Stimulated activated naive CD8-positive, alpha-beta T cell treated with anti-CD3 and anti-CD28 coated beads, Interleukin-15, Interleukin-2, amounts not matched to agents 100 U/mL and 50 U/mL, for 24 hours (primary cell): Measurements from ENCODE around the gene HS6ST1.

Experiments
- ATAC-seq: fragments of 150-1000 bp; cut with Tn5 transposase; one replicate; pipeline ENCODE4 v1.10.0; 2021
- DNase-seq: peaks from one replicate; pipeline ENCODE4 v3.0.0; 2021

The HS6ST1 gene, protein sequence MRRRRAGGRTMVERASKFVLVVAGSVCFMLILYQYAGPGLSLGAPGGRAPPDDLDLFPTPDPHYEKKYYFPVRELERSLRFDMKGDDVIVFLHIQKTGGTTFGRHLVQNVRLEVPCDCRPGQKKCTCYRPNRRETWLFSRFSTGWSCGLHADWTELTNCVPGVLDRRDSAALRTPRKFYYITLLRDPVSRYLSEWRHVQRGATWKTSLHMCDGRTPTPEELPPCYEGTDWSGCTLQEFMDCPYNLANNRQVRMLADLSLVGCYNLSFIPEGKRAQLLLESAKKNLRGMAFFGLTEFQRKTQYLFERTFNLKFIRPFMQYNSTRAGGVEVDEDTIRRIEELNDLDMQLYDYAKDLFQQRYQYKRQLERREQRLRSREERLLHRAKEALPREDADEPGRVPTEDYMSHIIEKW

DNA sequence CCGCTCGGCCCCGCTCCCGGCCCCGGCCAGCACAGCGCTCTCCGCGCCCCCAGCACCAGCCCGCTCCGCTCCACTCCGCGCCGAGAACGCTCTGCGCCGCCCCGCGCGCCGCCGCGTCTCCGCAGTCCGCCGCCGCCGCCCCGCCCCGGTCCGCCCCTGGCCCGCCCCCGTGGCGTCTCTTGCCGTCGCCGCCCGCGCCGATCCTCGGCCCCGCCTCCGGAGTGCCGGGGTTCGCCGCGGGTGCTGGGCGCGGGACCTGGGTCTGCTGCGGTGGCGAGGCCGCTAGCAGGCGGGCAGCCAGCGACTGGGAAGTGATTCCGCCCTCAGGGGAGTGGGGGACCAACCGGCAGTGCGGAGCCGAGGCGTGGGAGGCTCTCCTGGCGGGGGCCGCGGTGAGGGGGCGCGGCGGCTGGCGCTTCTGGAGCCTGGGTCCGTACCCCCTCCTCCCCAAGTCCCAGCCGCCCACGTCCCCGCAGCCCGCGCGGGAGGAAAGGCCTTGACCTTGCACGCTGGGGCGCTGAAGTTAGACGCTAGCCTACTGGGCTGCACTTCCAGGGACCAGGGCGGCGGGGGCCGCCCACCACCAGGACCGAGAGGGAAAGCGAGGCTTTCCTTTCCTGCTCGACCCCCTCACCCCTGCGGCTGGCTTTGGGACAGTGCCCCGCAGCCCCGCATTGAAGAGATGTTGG, at the start of gene HS6ST1:
HS6ST1 (minus strand) TSS at position 93 of the 689 bp plus-strand sequence. CDS start 305 bp downstream, outside the sequence.
- ATAC-seq (peak; percentile 78), DNase-seq (peak; percentile 93)

DNA sequence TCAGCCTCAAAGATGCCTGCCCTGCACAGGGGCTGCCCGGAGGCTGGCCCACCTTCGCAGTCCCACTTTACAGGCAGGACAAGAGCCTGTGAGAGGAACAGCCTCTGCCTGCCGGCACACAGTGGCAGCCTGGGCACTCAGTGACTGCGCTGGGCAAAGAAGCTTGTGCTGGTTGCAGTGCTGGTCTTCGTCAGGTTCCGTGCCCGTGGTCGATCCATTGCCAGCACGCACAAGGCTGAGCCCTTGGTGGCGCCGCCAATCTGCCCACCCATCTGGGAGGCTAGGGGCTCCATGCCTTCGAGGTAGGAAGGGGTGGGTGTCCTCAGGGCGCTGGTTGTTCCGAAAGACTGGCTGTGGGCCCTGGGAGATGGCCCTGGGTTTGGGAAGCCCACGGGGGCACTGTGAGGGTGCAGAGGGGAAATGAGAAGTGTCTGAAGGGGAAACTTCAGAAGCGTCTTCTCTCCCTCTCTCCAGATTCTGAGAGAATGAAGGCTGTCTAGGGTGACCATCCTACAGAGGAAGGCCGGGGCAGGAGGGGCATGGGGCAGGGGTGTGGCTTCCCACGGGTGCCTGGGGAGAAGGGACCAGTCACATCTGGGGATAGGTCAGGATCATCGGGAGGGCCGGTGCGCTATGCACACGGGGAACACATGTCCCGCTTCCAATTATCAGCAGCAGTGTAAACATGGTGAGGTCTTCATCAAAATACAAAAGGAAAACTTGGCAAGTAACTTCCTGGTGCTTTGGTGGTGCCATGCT, 49.1 kb upstream of the HS6ST1 start:
- DNase-seq (no peak), ATAC-seq (no peak)

DNA sequence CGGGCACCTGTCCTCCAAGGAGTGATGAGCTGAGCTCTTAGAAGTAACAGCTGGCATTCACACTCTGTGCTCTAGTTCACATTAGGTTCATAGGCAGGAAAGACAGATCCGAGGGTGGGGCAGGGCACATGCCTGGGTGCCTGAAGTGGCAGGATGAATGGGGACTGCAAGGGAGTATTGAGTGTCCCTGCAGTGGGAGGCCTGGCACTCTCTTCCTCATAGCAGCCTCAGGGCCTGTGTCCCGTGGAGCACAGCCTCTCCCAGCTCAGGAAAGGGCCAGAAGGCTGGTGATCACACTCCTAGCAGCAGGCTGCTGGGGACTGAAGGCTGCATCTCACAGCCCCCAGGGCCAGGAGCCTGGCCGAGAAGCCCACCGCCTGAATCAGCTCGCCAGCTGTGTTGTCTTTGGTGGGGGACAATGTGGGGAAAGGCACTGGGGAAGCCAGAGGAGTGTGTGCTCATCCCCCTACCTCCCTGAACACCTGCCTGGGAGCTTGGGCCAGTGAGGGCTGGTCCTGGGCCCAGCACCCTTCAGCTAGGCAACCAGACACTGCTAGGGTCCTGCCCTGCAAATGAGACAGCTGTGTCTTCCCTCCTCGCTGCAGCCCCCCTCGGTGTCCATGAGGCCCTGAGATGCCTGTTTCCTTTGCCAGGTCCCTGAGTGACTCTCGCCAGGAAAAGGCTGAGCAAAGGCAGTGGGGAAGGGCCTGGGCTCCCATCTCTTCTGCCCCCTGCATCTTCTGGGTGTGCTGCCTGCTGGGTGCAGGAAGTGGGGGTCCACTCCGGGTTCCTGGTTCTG, 48.2 kb upstream of the HS6ST1 start:
- no peak for DNase-seq
- ATAC-seq, result no peak

DNA sequence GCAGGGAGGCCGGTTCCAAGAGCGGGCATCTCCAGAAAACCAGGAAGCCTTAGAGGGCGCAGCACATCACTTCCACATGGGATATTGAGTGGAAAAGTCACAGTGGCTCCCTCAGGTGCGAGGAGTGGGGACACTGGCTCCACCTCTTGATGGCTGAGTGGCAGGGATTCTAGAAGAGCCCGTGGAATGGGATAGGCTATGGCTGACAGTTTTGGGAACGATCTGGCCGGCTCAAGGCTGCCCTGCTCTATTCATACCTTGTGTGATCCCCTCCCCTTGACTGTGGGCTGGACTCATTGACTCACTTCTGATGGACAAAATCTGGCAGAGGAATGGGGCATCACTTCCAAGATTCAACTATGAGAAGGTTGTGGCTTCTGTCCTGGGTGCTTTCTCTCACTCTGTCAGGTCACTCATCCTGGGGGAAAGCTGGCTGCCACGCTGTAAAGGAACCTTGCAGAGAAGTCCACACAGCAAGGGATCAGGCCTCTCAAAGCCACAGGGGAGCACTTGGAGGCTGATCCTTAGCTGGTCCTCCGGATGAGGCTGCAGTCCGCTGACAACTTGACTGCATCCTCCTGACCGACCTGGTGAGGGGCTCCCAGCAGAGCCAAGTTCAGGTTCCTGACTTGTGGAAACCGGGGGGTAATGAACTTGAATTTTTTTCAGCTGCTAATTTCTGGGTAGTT, 46.7 kb upstream of the HS6ST1 start:
- DNase-seq, result no peak
- no peak for ATAC-seq

DNA sequence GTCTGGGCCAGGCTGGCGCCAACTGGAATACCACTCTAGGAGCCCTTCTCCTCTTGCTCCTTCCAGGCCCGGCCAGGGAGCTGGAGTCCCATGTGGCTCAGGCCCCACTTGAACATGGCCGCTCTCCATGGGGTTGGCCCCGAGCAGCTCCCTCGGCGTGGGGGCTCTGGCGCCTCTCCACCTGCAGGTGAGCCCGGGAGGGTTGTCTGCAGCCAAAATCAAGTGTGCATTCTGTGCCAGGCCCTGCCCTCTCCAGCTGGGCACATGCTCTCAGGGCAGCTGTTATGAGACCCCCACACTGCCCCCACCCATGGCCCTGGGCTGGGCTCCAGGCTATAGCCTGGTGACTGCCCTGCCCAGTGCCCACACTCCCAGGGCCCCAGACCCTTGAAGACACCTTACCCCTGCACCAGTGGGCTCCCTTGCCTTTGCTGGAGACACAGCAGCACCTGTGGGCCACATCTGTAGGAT, 45.8 kb upstream of the HS6ST1 start:
- no peak for DNase-seq
- no peak for ATAC-seq

DNA sequence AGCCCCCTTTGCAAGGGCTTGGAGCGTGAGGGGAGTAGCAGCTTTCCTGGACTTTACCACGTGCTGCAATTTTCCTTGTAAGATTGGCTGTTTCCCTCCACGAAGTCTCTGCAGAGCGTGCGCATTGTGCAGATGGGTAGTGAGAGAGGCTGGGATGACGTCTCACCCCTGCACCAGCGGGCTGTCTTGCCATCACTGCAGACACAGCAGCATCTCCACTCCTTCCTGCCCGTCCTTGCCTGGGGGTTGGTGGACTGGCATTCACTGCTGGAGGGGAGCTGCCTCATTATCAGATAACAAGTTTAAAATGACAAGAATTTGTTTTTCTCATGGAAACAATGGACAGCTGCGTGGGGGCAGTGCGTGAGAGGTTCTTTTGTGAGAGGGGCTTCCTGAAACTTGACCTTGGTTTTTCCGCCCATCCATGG, 45.3 kb upstream of the HS6ST1 start:
- DNase-seq, result no peak
- no peak for ATAC-seq

DNA sequence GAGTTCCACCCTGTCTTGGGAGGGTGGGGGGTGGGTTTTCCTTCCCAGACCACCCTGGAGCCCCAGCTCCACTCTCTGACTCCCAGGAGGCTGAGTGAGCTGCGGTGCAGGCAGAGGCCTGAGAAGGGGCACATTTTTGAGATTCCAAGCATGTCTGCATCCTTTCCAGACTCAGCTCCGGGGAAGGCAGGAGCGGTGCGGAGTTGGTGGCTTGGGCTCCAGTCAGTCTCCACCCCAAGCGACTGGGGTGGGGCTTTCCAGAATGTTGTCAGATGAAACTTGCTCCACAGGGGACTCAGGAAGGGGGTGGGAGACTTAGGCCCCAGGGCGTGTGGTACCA, 44.2 kb upstream of the HS6ST1 start:
- DNase-seq (no peak), ATAC-seq (no peak)

DNA sequence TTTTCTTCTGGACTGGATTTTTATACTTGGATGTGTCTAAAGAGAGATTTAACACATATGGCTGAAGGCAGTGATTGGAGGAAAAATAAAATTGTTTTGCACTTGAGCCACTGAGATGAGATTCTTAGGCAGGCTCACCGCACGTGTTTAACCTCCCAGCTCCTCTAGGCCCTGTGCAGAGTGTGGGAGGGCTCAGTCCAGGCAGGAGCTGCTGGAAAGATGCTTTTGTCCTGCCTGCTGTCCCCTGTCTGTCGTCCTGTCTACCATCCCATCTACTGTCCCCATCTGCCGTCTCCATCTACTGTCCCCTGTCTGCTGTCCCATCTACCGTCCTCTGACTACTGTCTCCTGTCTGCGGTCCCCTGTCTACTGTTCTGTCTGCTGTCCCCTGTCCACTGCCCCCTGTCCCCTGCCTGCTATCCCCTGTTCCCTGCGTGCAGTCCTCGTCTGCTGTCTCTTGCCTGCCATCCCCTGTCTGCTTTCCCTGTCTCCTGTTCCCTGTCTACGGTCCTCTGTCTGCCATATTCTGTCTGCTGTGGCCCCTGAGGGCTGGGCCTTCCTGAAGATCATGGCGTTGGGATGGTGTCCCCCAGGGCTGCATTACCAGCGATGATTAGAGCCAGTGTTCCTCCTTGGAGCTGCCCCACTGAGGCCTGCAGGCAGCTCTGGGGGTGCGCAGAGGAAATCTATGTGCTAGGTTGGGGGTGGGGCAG, 43.7 kb upstream of the HS6ST1 start:
- no peak for ATAC-seq
- DNase-seq, result no peak

DNA sequence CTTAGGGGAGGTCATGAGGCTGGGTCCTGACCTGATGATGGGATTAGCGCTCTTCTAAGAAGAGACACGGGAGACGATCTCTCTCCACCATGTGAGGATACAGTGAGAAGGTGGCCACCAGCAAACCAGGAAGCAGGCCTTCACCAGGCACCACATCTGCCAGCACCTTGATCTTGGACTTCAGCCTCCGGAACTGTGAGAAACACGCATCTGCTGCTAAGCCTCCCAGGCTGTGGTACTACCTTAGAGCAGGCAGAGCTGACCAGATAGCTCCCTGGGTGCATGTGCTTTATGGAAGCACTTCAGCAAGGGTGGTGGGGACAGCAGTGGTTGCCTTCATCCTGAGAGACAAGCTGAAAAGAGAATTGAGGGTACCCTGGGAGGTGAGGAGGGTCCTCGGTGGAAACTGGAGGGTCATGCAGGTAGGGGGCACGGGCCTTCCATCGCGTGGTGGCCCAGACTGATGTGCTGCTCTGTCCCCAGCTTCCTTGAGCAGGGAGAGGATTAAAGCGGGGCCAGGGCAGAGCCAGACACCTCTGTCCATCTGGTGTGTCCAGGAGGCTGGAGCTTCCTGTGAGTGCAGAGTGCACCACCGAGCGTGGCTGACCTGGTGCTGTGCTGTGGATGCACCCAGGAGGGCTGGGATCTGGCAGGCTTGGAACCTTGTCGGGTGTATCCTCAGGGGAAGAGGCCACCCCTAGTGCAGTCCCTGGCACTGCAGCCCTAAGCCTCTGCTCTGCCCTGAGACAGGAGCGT, 42.9 kb upstream of the HS6ST1 start:
- no peak for DNase-seq
- no peak for ATAC-seq

DNA sequence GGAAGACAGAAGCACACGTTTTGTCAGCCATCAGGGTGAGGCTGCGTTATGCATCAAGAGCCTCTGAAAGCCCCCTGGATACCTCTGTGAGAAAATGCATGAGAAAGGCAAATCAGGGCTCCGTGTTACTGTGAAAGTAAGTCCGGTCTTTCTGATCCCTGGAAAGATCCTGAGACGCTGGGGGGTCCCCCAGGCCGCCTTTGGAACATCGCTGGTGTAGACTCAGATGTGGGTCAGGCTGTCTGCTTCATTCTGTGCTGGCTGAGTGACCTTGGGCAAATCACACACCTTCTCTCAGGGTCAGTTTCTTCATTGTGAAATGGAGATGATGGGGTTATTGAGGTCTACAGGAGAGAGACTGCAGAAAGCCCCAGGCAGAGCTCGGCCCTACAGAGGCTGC, 42.0 kb upstream of the HS6ST1 start:
- ATAC-seq (no peak), DNase-seq (no peak)

DNA sequence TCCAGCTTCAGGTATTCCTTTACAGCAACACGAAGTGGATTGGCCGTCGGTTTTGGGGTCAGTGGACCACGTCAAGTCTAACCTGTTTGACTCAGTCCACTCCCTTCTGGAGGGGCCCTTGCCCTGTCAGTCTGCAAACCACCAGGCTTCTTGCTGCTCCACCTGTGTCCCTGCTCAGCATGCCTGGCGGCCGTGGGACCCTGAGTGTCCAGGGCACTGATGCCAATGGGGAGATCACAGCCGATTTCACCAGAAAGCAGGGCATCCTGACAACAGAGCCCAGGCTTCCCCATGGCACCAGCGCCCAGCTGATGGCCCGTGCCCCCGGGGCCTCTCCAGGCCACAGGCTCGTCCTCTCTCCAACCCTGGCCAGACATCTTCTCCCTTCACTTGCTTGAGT, 41.2 kb upstream of the HS6ST1 start:
- DNase-seq, result no peak
- ATAC-seq, result no peak

DNA sequence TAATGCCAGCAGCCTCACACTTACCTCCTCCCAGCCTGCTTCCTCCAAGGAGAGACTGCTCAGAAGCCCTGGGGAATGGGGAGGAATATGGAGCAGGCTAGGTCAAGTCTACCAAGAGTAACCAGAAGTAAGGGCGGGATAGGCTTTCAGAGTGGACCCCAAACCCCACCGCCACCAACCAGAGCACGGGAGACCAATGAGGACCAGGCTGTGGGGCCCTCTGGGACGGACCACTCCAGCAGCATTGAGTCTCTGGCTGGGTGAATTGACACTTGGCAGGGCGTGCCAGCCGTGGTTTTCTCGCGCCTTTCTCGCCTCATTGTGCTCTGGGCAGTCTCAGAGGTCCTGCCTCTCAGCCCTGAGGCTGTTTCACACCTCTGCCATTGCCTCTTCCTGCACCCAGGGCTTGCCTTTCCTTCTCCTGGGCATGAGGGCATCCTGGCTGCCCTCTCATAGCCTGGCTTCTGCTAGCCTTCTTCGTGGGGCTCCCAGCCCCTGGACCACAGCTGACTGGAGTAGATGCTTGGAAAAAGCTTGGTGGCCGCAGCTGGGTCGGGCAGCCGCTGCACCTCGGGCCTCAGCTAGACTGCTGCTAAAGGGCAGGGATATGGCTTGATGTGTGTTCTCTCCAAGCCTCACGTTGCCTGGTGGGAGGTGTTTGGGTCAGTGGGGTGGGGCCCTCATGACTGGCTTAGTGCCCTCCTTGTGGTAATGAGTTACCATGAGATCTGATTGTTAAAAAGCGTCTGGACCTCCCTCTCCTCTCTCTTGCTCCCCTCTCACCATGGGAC, 40.5 kb upstream of the HS6ST1 start:
- no peak for DNase-seq
- no peak for ATAC-seq

DNA sequence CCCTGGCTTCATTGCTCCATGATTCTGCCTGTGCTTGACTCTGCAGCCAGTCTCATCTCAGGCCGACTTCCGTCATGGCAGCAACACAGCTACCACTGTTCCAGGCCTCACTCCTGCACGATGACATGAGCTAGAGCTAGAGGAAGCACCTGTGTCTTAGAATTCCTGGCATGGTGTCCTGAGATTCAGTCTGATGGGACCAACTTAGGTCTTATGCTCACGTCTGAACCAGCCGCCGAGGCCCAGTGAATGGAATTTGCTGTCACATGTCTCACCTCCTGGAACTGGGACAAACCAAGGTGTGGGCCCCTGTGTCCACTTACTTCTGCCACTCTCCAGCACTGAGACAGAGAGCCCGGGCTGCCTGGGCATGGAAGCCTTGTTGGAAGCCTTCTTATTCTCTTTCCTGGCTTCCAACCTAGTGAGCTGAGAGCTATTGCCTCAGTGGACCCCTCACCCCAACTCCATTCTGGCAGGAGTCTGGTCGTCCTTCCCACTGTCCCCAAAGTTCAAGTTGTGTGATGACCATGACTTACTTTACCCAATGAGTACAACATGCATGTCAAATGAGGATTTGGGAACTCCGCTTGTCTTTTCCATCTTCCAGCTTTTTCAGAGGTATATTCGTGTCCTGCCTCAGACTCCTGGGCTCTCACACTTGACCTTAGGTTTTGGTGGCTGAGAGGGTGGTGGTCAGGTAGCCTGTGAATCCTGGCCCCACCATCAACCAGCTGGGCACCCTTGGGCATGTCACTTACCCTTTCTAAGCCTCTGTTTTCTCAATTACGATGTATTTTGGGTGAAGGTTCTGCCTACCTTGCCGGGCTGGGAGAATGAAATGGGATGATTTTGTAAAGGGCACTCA, 39.1 kb upstream of the HS6ST1 start:
- no peak for ATAC-seq
- DNase-seq, result no peak

DNA sequence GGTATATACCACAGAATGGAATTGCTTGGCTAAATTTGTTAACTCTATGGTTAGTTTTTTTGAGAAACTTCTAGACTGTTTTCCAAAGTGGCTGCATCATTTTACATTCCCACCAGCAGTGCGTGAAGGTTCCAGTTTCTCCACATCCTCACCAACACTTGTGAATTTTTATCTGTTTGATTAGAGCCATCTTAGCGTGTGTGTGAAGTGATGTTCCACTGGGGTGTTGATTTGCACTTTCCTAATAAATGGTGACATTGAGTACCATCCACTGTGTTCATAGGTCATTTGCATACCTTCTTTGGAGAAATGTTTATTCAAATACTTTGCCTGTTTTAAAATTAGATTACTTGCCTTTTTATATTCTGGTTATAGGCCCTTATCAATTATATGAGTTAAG, 37.5 kb upstream of the HS6ST1 start:
- ATAC-seq (no peak), DNase-seq (no peak)

DNA sequence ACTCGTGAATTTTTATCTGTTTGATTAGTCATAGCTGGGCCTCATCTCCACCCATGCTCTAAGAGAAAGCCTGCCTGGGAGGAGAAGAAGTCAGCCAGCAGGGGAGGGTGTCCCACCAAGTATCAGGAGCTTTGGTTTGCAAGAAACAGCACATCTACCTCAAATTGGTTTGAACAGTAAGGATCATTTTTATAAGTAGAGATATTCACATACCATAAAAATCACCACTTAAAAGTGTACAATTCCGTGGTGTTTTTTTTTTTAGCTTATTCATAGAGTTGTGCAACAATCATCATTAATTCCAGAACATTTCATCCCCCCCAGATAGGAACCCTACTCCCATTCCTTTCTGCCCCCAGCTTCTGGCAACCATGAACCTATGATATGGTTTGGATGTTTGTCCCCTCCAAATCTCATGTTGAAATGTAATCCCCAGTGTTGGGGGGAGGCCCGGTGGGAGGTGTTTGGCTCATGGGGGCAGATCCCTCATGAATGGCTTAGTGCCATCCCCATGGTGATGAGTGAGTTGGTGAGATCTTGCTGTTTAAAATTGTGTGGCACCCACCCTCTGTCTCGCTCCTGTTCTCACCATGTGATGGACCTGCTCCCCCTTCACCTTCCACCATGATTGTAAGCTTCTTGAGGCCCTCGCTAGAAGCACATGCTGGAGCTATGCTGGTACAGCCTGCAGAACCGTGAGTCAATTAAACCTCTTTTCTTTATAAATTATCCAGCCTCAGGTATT, 36.2 kb upstream of the HS6ST1 start:
- ATAC-seq (no peak), DNase-seq (no peak)

DNA sequence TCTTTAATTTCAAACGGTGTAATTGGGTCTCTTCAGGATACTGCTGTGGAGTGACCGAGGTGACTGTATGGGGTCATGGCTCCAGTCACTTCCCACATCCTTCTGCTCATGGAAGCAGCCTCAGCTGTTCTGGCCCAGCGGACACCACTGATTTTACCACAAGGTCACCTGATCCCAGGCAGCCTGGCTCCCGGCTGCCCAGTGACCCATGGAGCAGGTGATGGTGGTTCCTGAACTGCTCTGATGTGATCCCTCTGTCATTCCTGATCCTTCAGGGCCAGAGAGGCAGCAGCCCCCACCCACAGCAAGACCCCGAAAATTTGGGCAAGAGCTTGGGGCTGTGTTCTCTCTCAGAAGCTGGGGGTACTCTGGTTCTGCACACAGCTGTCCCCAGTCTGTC, 35.5 kb upstream of the HS6ST1 start:
- no peak for ATAC-seq
- no peak for DNase-seq

DNA sequence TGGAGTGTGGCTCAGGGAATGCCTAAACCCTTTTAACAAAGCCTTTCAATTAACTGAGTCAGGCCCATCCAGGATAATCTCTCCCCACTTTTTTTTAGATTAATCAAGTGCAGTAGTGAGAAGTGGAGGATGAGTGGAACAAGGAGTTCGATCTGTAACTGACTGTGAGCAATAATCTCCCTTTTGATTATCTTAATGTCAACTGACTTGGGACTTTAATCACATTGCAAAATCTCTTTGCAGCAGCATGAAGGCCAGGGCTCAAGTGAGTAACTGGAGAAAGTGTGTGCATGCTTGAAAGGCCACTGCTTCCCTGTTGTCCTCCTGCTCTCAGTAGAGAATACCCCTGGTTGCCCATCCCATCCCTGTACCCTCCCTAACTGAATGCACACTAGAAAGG, 32.1 kb upstream of the HS6ST1 start:
- ATAC-seq (no peak), DNase-seq (no peak)

DNA sequence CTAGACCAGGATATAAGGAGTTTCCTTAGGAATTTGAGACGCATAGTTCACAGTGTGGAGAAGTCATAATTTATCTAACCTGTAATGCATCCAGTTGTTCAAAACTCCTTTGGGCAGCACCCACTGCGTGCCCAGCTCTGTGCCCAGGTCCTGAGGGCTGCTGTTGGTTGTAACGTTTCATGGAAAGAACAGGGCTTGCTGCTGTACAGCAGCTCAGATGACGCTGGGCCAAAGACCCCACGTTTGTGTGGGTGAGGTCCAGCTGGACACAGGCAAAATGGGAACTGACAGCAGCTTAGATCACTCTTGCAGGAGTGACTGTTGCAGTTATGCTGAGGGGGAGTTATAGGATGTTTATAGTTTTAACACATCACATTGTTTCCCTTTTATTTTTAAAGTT, 30.0 kb upstream of the HS6ST1 start:
- ATAC-seq, result no peak
- DNase-seq, result no peak
